SH-SY5Y (cell line): ENCODE results near the gene CHCT1.

Experiments
- GATA2 ChIP-seq: IDR thresholded peaks from 2 replicates; pipeline ENCODE4 v1.6.1; 2011; ENCODE audit warnings: mild to moderate bottlenecking, low read depth, low read length
- GATA3 ChIP-seq: IDR thresholded peaks from 2 replicates; pipeline ENCODE4 v1.6.1; 2011; ENCODE audit warnings: low read depth, mild to moderate bottlenecking, low read length, moderate library complexity

- TF ChIP-seq GATA2 (no peak), GATA3 (no peak)
Observed at GRCh38 chr17:60445144-60445543, 22.9 kb downstream of the CHCT1 start.
